Endometrial microvascular endothelial cells (primary cell): Measurements from ENCODE around the gene SETD3. TPM values are rescaled to one million over a fixed set of nuclear protein-coding genes. Genes with fewer than 3 reads are reported as not detected.

ENCODE experiments used
- in situ Hi-C: cut with HindIII; loops from 2 replicates; pipeline ENCODE4 v1.10.0; 2017; ENCODE audit warnings: low sequenced_read_pairs, low pct_unique_long_range_greater_than_20kb; ENCODE audit errors: inconsistent ontology term
- total RNA-seq: library from RNA; depleted of rRNA; stranded (reverse); fragments of >200 nt; gene quantifications from one replicate; pipeline ENCODE4 v1.2.3, GENCODE V29; 2015; ENCODE audit errors: inconsistent ontology term

The SETD3 gene
- total RNA-seq, 1 donor from 2014 or later: 56.9 TPM

DNA sequence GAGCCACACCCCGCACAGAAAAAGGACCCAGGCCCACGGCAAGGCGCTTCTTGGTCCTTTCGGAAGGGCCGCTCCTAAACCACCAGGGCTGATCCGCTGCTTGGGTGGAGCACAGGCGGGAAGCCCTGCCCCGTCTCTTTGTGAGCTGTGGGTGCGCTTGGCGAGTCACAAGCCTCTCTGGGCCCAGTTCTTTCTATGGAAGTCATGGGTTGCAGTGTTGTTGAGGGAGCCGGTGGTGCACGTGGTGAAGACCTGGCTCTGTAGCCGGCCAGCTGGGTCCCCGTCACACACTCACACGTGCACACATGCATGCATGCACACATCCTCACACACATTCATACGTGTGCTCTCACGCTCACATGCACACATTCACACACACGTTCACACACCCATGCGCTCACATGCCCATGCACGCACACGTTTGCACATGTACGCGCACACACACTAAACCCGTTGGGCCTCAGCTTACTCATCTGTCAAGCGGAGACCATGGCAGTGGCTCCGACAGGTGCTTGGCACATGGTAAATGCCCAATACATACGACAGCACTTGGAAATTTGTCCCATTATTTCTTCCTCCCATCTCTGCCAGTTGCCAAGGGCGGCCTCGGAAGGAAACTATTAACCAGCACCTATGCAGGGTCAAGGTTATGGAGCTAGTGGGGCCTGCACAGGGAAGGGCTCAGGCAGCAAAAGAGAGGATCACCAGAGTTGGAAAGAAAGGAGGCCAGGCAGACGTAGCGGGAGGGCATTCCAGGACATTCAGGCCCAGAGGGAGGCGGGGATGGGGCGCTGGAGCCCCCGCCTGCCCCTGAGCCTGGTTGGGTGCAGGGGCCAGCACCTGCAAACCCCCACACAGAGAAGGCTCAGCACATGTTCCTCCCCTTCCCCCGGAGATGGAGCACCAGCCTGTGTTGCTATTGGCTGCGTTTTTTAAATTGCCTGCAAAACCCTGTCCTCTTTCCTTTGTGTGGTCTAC, 96.9 kb downstream of the SETD3 start:
- in situ Hi-C loops: no loop called here

DNA sequence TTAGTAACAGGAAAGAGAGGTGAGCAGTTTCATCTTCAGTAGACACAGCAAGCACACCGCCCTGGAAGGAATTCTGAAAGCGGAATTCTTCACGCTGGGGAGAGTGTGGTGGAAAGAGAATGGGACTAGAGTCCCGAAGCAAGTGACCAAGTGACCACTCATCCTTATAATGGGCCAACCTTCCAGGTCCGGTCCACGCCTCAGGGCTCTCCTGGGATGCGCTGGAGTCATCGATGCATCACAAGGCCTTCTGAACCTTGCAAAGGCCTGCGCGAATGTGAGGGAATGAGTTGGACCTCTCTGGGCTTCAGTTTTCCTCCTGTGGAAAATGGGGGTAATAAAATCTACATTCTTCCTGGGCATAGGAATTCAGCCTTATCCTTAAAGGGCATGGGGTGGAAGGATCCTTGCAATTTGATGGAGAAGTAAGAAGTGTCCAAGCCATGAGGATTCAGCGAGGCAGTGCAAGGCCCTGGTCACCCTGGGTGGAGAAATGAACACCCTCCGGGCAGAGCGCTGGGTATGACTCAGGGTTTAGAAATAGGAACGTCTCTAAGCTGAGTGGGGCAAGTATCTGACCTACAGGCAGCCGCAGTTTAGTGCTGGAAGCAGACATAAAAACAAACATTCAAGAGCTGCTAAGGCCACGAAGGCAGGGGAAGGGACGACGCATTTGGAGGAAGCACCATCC, 97.7 kb downstream of the SETD3 start:
- in situ Hi-C loops: no loop called here

DNA sequence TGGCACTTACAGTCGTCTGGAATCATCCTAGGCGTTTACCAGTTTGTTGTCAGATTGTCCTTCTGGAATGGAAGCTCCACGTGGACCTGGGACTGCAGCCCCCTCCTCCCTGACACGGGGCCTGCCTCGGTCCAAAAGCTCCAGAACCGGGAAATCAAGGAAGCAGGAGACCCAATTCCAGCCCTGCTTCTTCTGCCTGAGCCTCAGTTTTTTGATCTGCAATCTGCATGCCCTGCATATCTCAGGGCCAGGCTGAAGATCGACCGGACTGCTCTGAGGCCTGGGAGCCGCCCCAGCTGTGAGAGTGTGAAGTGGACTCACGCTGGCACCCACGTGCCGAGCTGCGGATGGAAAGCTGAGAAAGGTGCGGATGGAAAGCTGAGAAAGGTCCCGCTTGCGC, 98.6 kb downstream of the SETD3 start:
- in situ Hi-C loops: no loop called here

DNA sequence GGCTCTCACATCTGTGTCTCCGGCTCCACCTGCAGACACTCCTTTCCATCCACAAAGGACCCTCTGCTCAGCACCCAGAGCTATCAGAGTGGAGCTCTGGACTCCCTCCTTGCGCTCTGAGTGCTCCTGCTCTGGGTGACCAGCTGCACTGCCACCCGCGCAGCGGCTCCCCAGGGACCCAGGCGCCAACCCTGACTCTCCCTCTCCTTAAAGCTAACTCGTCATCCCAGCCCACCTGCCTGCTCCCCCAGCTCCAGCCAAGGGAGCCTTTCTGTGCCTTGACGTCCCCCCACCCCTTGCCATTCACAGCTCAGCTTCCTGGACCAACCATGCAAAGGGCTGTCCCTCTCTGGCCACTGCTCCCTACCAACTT, 99.0 kb downstream of the SETD3 start:
- in situ Hi-C loops: no loop called here

DNA sequence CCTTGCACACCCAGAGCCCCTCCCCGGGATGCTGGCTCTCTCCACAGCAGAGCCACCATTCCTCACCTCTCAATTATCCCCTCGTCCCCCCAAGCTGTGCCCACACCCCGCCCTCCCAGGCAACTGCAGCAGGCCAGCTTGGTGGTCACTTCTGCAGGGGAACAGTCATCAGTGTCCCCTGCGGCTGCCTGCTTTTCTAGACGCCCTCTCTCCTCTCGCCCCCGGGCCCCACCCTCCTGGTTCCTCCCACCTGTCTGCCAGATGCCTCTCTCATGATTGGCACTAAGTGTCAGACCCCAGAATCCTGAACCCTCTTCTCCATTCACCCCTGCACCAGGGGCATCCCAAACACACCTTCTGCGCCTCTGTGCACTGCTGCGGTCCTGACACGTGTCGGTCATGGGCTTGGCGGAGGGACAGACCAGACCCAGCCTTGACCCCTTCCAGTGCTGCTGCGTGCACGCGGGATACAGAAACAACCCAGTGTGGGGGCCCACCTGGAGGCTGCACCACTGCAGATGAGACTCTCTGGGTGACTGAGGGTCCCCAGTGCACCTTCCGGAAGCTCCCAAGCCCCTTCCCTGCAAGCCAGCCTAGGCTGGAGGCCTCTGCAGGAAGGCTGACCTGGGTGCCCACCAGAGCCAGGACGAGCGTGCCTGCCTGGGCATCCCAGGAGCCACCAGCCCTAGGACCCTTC, 99.5 kb downstream of the SETD3 start:
- in situ Hi-C loops: no loop called here

DNA sequence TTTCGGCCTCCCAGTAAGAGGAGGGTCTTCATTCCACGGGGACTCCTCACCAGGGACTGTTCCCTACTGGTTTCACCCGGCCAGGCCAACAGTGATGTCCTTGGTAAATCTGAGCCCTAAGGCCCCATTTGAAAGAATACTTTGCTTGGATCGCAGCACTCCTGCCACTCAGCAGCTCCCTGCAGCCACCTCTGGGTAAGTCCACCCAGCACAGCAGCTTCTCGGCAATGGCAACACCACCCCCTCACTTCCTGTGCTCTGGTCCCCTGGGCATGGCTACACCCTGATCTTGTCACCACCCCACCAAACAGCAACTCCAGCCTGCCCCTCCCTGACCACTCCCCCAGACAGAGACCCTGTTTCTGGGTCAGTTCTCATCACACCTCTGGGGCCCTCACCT, 100.3 kb downstream of the SETD3 start:
- in situ Hi-C loops: no loop called here

DNA sequence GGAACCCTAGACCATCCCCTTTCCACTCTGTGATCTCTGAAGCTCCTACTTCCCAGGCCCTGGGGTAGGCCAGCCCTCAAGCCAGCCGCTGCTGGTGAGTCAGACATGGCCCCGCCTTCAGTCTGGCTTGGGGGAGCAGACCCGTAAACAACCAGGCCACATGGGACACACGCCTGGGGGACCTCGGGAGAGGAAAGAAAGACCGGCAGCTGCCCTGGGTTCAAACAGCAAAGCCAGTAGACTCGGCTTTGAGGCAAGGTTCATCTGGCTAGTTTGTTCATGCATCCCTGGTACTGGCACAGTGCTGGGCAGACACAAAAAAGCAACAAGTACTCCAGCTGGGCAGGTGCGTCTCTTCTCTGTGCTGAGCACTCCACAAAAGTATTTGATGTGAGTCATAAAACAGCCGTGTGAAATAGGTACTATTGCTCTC, 101.9 kb downstream of the SETD3 start:
- in situ Hi-C loops: no loop called here

DNA sequence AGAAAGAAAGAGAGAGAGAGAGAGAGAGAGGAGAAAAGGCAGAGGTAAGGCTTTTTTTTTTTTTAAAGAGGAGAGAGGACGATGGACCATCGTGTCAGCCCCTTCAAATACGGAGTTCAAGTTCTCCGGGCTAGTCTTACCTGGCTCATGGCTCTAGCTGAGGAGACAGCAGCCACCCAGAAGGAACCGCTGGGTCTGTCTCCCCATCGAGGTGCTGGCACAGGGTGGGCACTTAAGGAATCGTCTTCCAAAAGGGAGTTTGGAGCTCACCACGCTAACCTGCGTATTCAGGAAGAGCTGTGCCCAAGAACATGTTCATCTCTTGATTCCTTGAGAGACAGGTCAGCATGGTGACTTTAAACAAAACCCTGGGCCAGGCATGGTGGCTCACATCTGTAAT, 102.7 kb downstream of the SETD3 start:
- in situ Hi-C loops: no loop called here

DNA sequence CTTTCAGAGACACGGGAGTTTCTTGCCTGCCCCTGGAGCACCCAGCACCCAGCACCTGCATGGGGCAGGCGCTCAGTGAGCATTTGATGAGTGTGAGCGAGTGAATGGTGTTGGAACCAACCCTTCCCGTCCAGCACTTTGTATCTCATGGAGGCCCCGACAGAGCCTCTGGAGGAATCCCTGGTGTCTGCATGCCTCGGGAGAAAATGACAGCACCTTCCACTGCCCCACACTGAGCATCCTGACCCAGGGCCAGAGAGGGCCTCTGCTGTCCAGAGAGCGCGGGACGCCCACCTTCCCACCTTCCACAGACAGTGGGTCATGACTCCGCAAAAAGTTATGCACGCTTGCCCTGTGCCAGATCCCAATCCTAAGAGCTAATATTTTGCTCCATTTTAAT, 105.7 kb downstream of the SETD3 start:
- in situ Hi-C loops: no loop called here

DNA sequence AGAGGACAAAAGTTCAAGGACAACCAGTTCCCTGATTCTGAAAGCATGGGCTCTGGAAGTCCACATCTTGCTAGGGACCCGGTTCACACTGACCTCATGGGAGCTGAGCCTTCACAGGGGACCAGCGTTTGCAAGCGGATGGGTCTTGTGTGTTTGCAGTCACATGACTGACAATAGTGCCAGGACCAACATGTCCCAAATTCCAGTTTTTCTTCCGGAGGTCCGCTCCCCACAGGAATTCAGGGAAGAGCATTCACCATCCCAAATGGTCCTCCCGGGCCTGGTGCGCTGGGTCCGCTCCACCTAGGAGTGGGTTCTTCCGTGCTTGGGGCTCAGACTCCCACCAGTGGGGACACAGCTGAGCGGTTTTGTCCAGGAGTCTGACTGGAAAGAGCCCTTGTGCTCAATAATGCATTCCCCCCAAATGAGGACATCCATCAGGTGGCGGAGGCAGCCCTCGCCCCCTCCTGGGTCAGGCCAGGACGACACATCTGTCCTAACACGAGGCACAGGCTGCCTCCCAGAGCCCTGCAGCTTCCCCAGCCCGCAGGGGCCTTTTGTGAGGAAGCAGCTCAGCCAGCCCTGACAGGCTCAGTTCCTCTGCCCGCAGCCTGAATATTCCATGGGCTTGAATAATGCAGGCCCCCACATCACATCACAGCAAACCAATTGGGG, 116.9 kb downstream of the SETD3 start:
- in situ Hi-C loops: no loop called here

DNA sequence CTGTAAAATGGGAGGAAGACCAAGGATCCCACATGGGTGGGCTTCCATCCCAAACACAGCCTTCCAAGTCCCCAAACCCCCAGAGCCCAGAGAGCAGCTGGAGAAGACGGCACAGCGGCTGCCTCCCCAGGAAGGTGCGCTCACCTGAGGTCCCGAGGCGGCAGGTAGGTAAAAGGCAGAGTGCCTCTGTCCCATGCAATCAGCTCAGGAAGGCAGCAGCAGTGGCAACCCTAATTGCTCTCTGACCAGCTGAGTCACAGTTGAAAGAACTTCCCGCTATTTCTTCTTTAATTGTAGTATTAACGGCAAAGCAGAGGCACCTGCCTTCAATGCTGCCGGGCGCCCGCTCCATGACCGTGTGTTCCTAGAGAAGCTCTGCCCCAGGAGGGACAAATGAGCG, 117.6 kb downstream of the SETD3 start:
- in situ Hi-C loops: no loop called here

DNA sequence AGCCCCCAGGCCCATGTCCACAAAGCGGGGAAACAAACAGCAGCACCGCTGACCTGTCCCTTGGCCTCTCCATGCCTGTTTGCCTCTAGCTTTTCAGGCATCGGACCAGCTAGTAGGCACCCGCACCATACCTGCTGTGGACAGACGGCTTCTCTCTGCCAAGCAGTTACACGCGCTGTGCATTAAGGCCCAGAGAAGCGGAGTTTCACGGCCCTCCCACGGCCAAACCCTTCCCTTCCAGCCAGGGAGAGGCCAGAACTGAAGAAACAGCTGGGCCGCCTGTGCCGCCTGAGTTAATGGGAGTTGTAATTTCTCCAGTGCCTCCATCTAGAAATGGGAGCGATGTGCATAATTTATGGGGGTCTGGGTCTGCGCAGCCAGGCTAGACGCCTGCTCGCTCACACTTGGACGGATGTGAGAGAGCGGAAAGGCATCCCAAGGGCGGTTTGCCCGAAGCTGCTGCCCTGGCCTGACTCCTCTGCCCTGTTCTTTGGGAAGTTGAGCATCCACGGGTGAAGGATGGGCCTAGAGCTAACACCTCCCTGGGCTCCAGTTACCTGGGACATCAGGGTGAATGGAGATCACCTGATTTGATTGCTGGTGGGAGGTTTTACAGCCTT, 119.0 kb downstream of the SETD3 start:
- in situ Hi-C loops: no loop called here

DNA sequence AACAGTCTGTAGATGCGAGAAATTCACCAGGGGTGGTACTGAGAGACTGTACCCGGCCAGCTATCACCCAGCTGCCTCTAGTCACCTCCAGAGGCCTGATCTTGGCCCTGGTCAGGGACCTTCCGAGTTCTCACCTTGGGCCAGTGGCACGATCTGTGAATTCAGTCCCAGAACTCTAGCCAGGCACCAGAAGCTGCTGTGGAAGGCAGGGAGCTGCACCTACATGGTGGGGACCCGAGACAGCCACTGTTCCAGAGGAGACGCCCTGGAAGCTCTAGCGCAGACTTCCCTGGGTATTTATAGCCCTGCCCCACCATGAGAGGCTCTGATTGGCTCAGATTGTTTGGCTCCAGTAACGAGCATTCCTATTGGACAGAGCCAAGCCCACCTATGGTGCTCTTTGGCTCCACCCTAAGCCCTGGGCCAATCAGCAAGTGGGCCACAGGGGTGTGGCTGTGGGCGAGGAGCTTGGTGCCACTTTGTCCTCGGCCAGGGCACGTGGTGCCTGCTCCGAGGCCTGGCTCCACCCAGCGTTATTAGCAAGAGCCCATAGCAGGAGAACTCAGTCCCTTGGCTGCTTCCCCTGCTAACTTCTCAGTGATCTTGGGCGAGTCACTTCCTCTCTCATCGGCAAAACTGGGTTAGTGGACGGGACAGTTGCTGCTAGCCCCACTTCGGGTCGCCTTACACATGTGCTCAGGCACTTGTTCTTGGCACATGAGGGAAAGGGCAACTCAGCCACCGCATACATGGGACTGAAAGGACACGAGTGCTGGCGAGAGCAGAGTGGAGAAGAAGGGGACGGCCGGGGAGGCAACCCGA, 119.7 kb downstream of the SETD3 start:
- in situ Hi-C loops: no loop called here

DNA sequence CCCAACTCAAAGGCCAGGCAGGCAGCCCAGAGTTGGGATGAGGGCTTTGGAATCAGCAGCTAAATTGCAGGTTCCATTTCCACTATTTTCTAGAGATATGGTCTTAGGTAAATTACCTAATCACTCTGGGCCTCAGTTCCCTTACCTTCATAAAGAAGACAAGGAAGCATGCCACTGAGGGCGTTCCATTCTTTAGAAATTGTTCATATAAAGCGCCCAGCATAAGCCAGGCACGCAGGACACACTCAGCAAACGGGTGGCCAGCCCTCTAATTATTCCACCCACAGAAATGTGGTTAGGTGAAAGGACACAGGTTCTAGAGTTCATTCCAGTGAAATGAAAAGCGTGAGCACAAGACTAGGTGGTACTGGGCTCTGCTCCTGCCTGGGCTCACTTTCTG, 120.8 kb downstream of the SETD3 start:
- in situ Hi-C loops: no loop called here

DNA sequence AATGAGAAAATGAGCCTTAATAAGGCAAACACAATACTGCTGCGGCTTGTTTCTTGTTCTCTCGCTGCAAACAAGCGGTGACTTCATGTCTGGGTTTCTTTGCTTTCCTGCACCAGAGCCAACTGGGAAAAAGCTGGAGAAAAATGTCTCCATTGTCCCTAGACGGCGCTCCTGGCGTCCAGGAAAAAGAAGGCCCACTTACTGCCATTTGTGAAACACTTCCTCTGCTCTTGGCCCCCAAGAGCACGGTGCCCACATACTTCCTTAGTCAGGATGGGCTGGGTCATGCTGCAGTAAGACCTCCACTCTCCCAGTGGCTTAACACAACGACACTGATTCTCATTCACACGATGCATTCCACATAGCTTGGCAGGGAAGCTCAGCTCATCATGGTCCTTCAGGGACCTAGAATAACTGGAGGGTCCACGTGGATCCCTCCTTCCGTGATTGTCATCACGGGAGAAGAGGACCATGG, 122.7 kb downstream of the SETD3 start:
- in situ Hi-C loops: no loop called here

DNA sequence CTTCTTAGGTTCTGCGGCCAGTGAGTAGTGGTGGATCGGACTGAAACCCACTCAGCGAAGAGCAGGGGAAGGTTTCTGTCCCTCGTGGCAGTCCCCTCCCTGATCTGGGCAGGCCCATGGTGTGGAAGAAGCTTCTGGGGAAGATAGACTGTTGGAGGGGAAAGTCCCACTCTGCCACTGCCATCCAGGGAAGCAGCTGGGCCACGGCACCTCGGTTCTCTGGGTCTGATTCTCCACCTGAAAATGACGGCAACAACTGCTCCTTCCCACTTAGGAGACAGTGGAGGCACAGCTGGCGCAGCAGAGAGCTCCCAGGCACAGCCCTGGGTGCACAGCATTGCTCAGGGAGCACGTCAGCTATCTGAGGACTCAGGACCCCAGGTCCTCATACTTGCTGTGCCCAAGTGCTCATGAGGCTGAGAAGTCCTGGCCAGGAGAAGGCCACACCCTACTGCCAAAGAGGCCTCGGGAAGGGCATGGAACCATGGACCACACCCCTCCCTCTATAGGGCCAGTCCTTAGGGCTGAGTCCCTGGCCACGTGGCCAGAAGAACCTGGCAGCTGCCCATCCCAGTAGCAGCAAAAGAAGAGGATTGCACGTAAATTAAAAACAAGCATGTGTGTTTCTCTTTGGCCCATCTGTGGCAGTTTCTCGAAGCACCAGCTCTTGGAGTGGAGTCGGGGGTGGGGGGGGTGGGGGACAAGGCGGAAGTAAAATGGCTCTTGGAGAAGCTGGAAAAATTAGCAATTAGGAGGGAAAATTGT, 123.3 kb downstream of the SETD3 start:
- in situ Hi-C loops: no loop called here

DNA sequence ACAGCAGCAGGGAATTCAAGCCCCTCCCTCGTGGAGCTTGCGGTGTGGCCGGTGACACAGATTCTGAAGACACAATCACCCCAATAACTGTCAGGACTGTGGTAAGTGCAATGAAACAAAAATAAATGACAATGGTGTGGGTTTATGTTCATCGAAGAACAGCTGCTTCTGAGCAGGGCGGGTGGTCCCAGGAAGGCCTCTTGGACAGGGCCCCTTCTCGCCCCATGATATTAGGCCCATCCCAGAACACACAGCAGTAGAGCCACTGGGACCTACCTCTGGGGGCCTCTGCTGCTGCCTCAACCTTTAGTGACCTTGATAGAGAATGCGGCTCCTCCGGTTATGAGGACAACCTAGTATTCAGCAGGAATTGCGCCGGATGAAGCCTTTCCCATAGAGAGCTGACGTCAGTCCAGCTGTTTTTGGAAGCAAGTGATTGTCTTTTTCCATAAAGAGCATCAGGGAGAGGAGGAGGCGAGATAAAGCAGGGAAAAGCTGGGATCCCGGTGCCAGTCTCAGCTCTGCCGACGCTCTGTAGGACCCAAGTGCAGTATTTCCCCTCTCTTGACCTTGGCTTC, 124.5 kb downstream of the SETD3 start:
- in situ Hi-C loops: no loop called here
